ENCODE results near the gene SLC29A2. TPM values are rescaled to one million over a fixed set of nuclear protein-coding genes. Genes with fewer than 3 reads are reported as not detected.

SLC29A2 gene
- total and polyA plus RNA-seq, 2 donors (not counting 3 experiments of a cell fraction or from before 2014, with no cell fraction given) = 2.4 to 5.2 TPM

DNA sequence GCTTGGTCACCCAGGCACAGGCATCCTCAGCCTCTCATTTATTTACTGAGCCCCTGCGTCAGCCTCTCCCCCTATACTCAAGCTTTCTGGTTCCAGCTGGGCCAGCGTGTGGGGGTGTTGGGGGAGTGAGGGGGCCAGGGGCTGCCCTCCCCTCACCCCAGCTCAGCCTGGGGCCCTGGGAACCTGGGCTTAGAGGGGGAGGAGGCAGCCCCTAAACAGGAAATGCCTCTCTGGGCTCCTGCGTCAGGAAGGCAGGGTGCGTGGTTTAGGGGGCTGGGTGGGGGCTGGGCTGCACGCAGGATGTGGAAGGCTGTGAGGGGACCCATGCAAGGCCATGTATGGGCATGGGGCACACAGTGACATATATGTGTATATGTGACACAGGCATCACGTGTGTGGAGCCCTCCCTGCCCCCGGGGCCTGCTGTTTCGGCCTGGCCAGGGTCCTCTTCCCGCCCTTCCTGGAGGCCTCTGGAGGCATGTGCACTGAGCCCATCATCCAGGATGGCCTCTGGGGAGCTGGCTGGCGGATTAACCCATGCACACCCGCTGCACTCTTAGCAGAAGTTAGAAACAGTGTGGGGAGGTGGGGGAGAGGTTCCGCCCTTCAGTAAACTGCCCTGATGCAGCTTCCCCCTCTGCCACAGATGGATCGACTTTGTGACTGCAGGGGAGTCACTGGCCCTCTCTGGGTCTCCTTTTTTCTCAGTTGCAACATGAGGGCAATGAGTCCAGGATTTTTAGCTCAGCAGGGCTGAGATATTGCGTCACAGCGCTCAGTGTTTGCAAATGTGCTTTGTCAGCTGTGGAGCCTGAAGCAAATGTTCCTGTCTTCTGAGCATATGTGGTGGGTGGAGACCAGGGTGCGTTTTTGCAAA is 53.6 kb downstream of the SLC29A2 start:
- no peaks in the 10 kb centered on the region for H3K4me1 ChIP-seq (ENCODE audit: control insufficient read depth, extremely low read depth, insufficient read depth, low read length)
- no peak for DNase-seq (ENCODE audit: low read depth, low spot score)
- no peaks in the 10 kb centered on the region for H3K79me2 ChIP-seq (ENCODE audit: control insufficient read depth, insufficient read depth, low read length)
- CTCF ChIA-PET = interaction anchor here (1.6 to 9.5 kb wide), 2 partner anchors 15 to 36 kb away, joined by 5 to 225 read pairs; partner anchors contain the start of gene RIN1
- H3K4me2 ChIP-seq (ENCODE audit: insufficient read depth, low read length) = no peak overlapping the region
- no peaks in the 10 kb centered on the region for H3K9me3 ChIP-seq (replicated peaks; ENCODE audit: control insufficient read depth, insufficient read depth, low read length)
- peaks cover 5 to 7% of the 10 kb centered on the region in 2 experiments for H3K27me3 ChIP-seq (ENCODE audit: control insufficient read depth in 2 of 2, insufficient read depth in 2 of 2, low read length in 2 of 2)
- H2AFZ ChIP-seq (ENCODE audit: low read depth, low read length) = no peak overlapping the region
- no peaks in the 10 kb centered on the region for H4K20me1 ChIP-seq (replicated peaks; ENCODE audit: control insufficient read depth, extremely low read depth, insufficient read depth, low read length)
- POLR2A ChIA-PET = no interaction called here
- H3K4me3 ChIP-seq (replicated peaks in 1 of 3; ENCODE audit: insufficient read depth in 1 of 3, low read depth in 1 of 3, low read length in 3 of 3) = no peak overlapping the region
- H3K9me1 ChIP-seq (replicated peaks; ENCODE audit: control insufficient read depth, extremely low read depth, insufficient read depth, low read length) = no peaks in the 10 kb centered on the region
- intact Hi-C loops (cut with micrococcal nuclease) (no loop called here), dilution Hi-C loops (cut with MboI; ENCODE audit: extremely low pct_ligation_motif_present, low sequenced_read_pairs) (no loop called here)
- no peak overlapping the region for H3K9ac ChIP-seq (replicated peaks; ENCODE audit: extremely low read depth, insufficient read depth, low read length)
- H3K36me3 ChIP-seq (ENCODE audit: control insufficient read depth in 2 of 2, extremely low read depth in 1 of 2, insufficient read depth in 2 of 2, low read length in 2 of 2) = no peaks in the 10 kb centered on the region
- FAIRE-seq = no peak
- H3K27ac ChIP-seq (ENCODE audit: insufficient read depth, low read depth, low read length) = no peak overlapping the region
- TF ChIP-seq EZH2 (IDR thresholded peaks at IDR 0.05; ENCODE audit: borderline replicate concordance, low read depth, low read length, severe bottlenecking) (no peak), FOS (IDR thresholded peaks at IDR 0.05; ENCODE audit: borderline replicate concordance, insufficient read depth, low read length) (no peak), MYC (IDR thresholded peaks at IDR 0.05; ENCODE audit: low read depth, low read length) (no peak), MAX (IDR thresholded peaks at IDR 0.05; ENCODE audit: insufficient read depth, insufficient read length) (no peak), JUN (IDR thresholded peaks at IDR 0.05; ENCODE audit: borderline replicate concordance, insufficient read depth, insufficient read length, low read depth) (no peak), GATA2 (IDR thresholded peaks at IDR 0.05; ENCODE audit: insufficient read depth, insufficient read length, low read depth, low read length) (no peak), POLR2AphosphoS5 (IDR thresholded peaks at IDR 0.05; ENCODE audit: insufficient read depth, low read depth, low read length) (no peak), POLR2A (IDR thresholded peaks at IDR 0.05; ENCODE audit: low read depth, low read length) (no peak), CTCF (IDR thresholded peaks at IDR 0.05; ENCODE audit: extremely low read depth in 1 of 2, insufficient read depth in 1 of 2, low read depth in 1 of 2, low read length in 2 of 2) (no peak)
- BruUV-seq (replicated peaks) = no TSS peak
